Activated T-helper 9 cell treated with anti-CD3 and anti-CD28 coated beads, Interleukin-2, amount 50 U/mL, for 16 hours (primary cell): Measurements from ENCODE around the gene CACNA2D3.

ENCODE experiments used
- DNase-seq: peaks from one replicate; pipeline ENCODE4 v3.0.0-alpha.2; 2020; ENCODE audit warnings: low read depth

The CACNA2D3 gene

GRCh38 chr3:54341811-54342210, 219.5 kb downstream of the CACNA2D3 start:
- DNase-seq: no peak

GRCh38 chr3:54342676-54343075, 220.3 kb downstream of the CACNA2D3 start:
- no peak for DNase-seq

- DNase-seq: no peak
Observed at GRCh38 chr3:54343495-54343894, 221.1 kb downstream of the CACNA2D3 start.

- no peak for DNase-seq
Observed at GRCh38 chr3:54344601-54345231, 222.4 kb downstream of the CACNA2D3 start.

GRCh38 chr3:54345847-54346375, 223.6 kb downstream of the CACNA2D3 start:
- DNase-seq: no peak

GRCh38 chr3:54347060-54347459, 224.7 kb downstream of the CACNA2D3 start:
- DNase-seq: no peak

GRCh38 chr3:54347933-54348332, 225.6 kb downstream of the CACNA2D3 start:
- no peak for DNase-seq

GRCh38 chr3:54349231-54349652, 226.9 kb downstream of the CACNA2D3 start:
- no peak for DNase-seq

GRCh38 chr3:54349691-54350090, 227.3 kb downstream of the CACNA2D3 start:
- no peak for DNase-seq

GRCh38 chr3:54353546-54353945, 231.2 kb downstream of the CACNA2D3 start:
- no peak for DNase-seq

- DNase-seq: no peak
Observed at GRCh38 chr3:54353946-54354345, 231.6 kb downstream of the CACNA2D3 start.

GRCh38 chr3:54355800-54356199, 233.4 kb downstream of the CACNA2D3 start:
- no peak for DNase-seq

- DNase-seq: no peak
Observed at GRCh38 chr3:54356261-54357045, 234.1 kb downstream of the CACNA2D3 start.

GRCh38 chr3:54357301-54357700, 234.9 kb downstream of the CACNA2D3 start:
- no peak for DNase-seq

- DNase-seq: no peak
Observed at GRCh38 chr3:54358316-54358715, 236.0 kb downstream of the CACNA2D3 start.

GRCh38 chr3:54358969-54359694, 236.8 kb downstream of the CACNA2D3 start:
- DNase-seq: no peak

GRCh38 chr3:54360320-54360719, 238.0 kb downstream of the CACNA2D3 start:
- no peak for DNase-seq

- no peak for DNase-seq
Observed at GRCh38 chr3:54361746-54362283, 239.5 kb downstream of the CACNA2D3 start.

- no peak for DNase-seq
Observed at GRCh38 chr3:54366007-54366750, 243.8 kb downstream of the CACNA2D3 start.

GRCh38 chr3:54366839-54367238, 244.5 kb downstream of the CACNA2D3 start:
- DNase-seq: no peak

- DNase-seq: no peak
Observed at GRCh38 chr3:54372232-54372631, 249.9 kb downstream of the CACNA2D3 start.
